Vagina (tissue), 2 donors: ENCODE measurements around the gene PDE9A.

Experiments used
- POLR2AphosphoS5 ChIP-seq, 2 donors: sonication (generic); formaldehyde crosslinking; IDR thresholded peaks; one replicate each; pipeline ENCODE4 v1.9.0; 2017; ENCODE audit warnings: antibody characterized with exemption in 2 of 2, mild to moderate bottlenecking in 2 of 2, low read depth in 1 of 2; ENCODE audit not compliant: insufficient read depth in 1 of 2
- TF ChIP-seq, protein P1 (sequence below), 3 experiments: fragments of 450-650 bp in 2 of 3; fragments of 200-600 bp in 1 of 3; sonication (generic) in 1 of 3; IDR thresholded peaks; one replicate each; pipeline ENCODE4 v1.5.1; 2017 to 2019; ENCODE audit warnings: antibody characterized with exemption in 3 of 3, mild to moderate bottlenecking in 2 of 3, moderate library complexity in 2 of 3

GRCh38 chr21:42692688-42693087, 39.3 kb downstream of the PDE9A start:
- TF ChIP-seq, protein P1, sequence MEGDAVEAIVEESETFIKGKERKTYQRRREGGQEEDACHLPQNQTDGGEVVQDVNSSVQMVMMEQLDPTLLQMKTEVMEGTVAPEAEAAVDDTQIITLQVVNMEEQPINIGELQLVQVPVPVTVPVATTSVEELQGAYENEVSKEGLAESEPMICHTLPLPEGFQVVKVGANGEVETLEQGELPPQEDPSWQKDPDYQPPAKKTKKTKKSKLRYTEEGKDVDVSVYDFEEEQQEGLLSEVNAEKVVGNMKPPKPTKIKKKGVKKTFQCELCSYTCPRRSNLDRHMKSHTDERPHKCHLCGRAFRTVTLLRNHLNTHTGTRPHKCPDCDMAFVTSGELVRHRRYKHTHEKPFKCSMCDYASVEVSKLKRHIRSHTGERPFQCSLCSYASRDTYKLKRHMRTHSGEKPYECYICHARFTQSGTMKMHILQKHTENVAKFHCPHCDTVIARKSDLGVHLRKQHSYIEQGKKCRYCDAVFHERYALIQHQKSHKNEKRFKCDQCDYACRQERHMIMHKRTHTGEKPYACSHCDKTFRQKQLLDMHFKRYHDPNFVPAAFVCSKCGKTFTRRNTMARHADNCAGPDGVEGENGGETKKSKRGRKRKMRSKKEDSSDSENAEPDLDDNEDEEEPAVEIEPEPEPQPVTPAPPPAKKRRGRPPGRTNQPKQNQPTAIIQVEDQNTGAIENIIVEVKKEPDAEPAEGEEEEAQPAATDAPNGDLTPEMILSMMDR (IDR thresholded peaks at IDR 0.05) = no peak
- no peak for TF ChIP-seq POLR2AphosphoS5 (IDR thresholded peaks at IDR 0.05; ENCODE audit: insufficient read depth in 1 of 2, low read depth in 1 of 2)
